B cell (primary cell): Measurements from ENCODE around the gene THRB.

Experiments
- CTCF ChIP-seq: fragments of 200-600 bp; IDR thresholded peaks from one replicate; pipeline ENCODE4 v1.8.0; 2022; ENCODE audit warnings: antibody characterized with exemption, mild to moderate bottlenecking
- EZH2 ChIP-seq: IDR thresholded peaks from 2 replicates; pipeline ENCODE4 v1.6.1; 2012; ENCODE audit warnings: borderline replicate concordance, low read depth, mild to moderate bottlenecking, moderate library complexity, low read length; ENCODE audit not compliant: insufficient read depth, poor library complexity, severe bottlenecking

GRCh38 chr3:24222165-24222805 lies 272.4 kb downstream of the THRB start:
- TF ChIP-seq CTCF (no peak), EZH2 (no peak)
